ENCODE results near the gene IGFBP3. TPM values are rescaled to one million over a fixed set of nuclear protein-coding genes. Genes with fewer than 3 reads are reported as not detected.

The IGFBP3 gene
- total RNA-seq, 1 experiment from 2014 or later: 237 TPM

DNA sequence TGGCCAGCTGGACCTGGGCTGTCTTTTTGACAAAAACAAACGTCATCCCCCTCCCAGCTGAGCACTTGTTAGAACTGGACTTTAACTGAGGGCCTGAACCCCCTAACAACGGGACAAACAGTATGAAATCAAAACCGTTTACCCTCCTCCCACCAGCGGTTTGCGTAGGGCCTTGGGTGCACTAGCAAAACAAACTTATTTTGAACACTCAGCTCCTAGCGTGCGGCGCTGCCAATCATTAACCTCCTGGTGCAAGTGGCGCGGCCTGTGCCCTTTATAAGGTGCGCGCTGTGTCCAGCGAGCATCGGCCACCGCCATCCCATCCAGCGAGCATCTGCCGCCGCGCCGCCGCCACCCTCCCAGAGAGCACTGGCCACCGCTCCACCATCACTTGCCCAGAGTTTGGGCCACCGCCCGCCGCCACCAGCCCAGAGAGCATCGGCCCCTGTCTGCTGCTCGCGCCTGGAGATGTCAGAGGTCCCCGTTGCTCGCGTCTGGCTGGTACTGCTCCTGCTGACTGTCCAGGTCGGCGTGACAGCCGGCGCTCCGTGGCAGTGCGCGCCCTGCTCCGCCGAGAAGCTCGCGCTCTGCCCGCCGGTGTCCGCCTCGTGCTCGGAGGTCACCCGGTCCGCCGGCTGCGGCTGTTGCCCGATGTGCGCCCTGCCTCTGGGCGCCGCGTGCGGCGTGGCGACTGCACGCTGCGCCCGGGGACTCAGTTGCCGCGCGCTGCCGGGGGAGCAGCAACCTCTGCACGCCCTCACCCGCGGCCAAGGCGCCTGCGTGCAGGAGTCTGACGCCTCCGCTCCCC is 32.7 kb downstream of the IGFBP3 start, which contains the start of gene IGFBP1:
IGFBP1 (plus strand) TSS at position 304 of the 808 bp plus-strand sequence; CDS start at position 469, 165 bp downstream.
- no peaks in the 10 kb centered on the region for H3K36me3 ChIP-seq (ENCODE audit: low read depth)
- TF ChIP-seq, protein P1, sequence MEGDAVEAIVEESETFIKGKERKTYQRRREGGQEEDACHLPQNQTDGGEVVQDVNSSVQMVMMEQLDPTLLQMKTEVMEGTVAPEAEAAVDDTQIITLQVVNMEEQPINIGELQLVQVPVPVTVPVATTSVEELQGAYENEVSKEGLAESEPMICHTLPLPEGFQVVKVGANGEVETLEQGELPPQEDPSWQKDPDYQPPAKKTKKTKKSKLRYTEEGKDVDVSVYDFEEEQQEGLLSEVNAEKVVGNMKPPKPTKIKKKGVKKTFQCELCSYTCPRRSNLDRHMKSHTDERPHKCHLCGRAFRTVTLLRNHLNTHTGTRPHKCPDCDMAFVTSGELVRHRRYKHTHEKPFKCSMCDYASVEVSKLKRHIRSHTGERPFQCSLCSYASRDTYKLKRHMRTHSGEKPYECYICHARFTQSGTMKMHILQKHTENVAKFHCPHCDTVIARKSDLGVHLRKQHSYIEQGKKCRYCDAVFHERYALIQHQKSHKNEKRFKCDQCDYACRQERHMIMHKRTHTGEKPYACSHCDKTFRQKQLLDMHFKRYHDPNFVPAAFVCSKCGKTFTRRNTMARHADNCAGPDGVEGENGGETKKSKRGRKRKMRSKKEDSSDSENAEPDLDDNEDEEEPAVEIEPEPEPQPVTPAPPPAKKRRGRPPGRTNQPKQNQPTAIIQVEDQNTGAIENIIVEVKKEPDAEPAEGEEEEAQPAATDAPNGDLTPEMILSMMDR (conservative IDR thresholded peaks at IDR 0.05): no peak
- peak within 1 kb of the TSS; percentile 87 for H3K27ac ChIP-seq
- peaks cover 17% of the 10 kb centered on the region for H3K79me2 ChIP-seq (ENCODE audit: low read depth)
- H3K27me3 ChIP-seq (ENCODE audit: insufficient read depth, low read depth): no peaks in the 10 kb centered on the region
- no peaks in the 10 kb centered on the region for H3K9me2 ChIP-seq (ENCODE audit: insufficient read depth)
- intact Hi-C loops (cut with micrococcal nuclease; ENCODE audit: unreplicated experiment): no loop called here
- H2AFZ ChIP-seq: peak within 1 kb of the TSS; percentile 84
- peaks cover 51% of the 10 kb centered on the region for H3K4me1 ChIP-seq (replicated peaks; ENCODE audit: insufficient read depth)
- H3K4me2 ChIP-seq: peak within 1 kb of the TSS; percentile 92
- CTCF ChIA-PET: interaction anchor here (0.6 kb wide), 1 partner anchor 264 kb away, joined by 7 read pairs; no protein-coding TSS in a partner anchor
- peaks cover 33% of the 10 kb centered on the region for H3F3A ChIP-seq (ENCODE audit: insufficient read depth, low read depth)
- BruUV-seq (replicated peaks): no TSS peak
- peak; percentile 40 to 69 for DNase-seq
- POLR2A ChIA-PET (ENCODE audit: unreplicated experiment): no interaction called here
- H4K20me1 ChIP-seq (ENCODE audit: insufficient read depth): no peaks in the 10 kb centered on the region
- H3K4me3 ChIP-seq: peak within 1 kb of the TSS; percentile 73
- H3K9me3 ChIP-seq (ENCODE audit: insufficient read depth, low read depth): no peaks in the 10 kb centered on the region

DNA sequence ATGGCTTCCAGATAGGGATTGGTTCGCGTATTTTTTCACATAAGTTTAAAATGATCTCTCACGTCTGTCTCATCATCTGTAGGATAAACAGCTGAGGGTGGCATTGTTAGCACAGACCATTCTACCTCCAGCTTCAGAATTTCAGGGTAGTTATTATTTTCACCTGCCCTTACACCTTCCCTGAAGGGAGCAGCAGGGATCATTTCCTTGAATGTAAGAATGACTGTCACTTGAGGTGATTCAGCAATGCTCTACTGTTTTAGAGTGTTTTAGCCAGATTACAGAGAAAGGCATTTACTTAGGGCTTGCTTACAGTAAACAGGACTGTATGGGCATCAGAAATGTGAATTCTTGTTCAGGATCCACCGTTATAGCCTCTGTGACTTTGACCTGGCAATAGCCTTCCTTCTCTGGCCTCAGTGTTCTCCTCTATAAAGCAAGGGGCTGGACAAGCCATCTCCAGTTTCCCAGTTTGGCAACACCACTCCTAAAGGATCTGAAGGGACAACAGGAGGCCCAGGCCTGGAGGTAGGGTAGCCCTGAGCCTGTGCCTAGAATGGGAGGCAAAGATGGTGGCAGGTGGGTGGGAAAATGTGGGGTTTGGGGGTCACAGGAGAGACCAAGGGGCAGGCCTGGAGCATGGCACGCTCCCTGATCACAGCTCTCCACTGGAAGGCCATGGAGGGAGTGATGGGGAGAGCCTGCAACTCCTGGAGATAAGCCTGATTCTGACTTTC is 34.0 kb downstream of the IGFBP3 start:
- H3K4me2 ChIP-seq: peak overlapping the region; percentile 92
- H3K27ac ChIP-seq: peak overlapping the region; percentile 87

More for the DNA sequence above, 34.0 kb downstream of the IGFBP3 start:
- no peaks in the 10 kb centered on the region for H3K9me3 ChIP-seq (ENCODE audit: insufficient read depth, low read depth)
- peak overlapping the region; percentile 73; the same call in 1 of the 2 replicates for H3K4me3 ChIP-seq
- H4K20me1 ChIP-seq (ENCODE audit: insufficient read depth): no peaks in the 10 kb centered on the region
- no TSS peak for BruUV-seq (replicated peaks)
- H3F3A ChIP-seq (ENCODE audit: insufficient read depth, low read depth): peaks cover 36% of the 10 kb centered on the region
- POLR2A ChIA-PET (ENCODE audit: unreplicated experiment): interaction anchor here (0.7 kb wide), 2 partner anchors 90 to 118 kb away, joined by 3 read pairs; no protein-coding TSS in a partner anchor
- CTCF ChIA-PET: interaction anchor here (0.5 kb wide), 1 partner anchor 1207 kb away, joined by 3 read pairs; no protein-coding TSS in a partner anchor
- no peaks in the 10 kb centered on the region for H3K9me2 ChIP-seq (ENCODE audit: insufficient read depth)
- intact Hi-C loops (cut with micrococcal nuclease; ENCODE audit: unreplicated experiment): no loop called here
- no peaks in the 10 kb centered on the region for H3K27me3 ChIP-seq (ENCODE audit: insufficient read depth, low read depth)
- H2AFZ ChIP-seq: peak overlapping the region; percentile 84; the same call in 1 of the 2 replicates
- H3K79me2 ChIP-seq (ENCODE audit: low read depth): peaks cover 17% of the 10 kb centered on the region
- TF ChIP-seq EZH2 (IDR thresholded peaks at IDR 0.05; ENCODE audit: low read depth): no peak
- TF ChIP-seq, protein P1 (conservative IDR thresholded peaks at IDR 0.05): no peak
- H3K36me3 ChIP-seq (ENCODE audit: low read depth): no peaks in the 10 kb centered on the region
- peak in 1 of 2 experiments; percentile 71 for DNase-seq
- H3K4me1 ChIP-seq (replicated peaks; ENCODE audit: insufficient read depth): peaks cover 59% of the 10 kb centered on the region
